Left lung (tissue), 10 donors: ENCODE data around the gene GEMIN2. TPM values are rescaled to one million over a fixed set of nuclear protein-coding genes. Genes with fewer than 3 reads are reported as not detected.
"Not testable (repeated sequence)": the region's sequence is repeated elsewhere in the genome, so short reads cannot be mapped to it uniquely, and the experiment has no call there.

Experiments
- ATAC-seq: fragments of 200-7000 bp; cut with Tn5 transposase; one replicate; pipeline ENCODE4 v1.9.1; 2020; ENCODE audit warnings: moderate library complexity
- DNase-seq, 4 donors: peaks; one replicate each; pipeline ENCODE4 v3.0.0-alpha.2; 2013 to 2020
- H3K27ac ChIP-seq, 2 donors: fragments of 200-600 bp; sonication (generic) in 1 of 2; one replicate each; pipeline versions ENCODE4 v1.5.0 to v1.8.0; 2020 to 2021
- H3K27me3 ChIP-seq, 2 donors: fragments of 200-600 bp; sonication (generic) in 1 of 2; one replicate each; pipeline versions ENCODE4 v1.5.0 to v1.8.0; 2020 to 2021
- H3K36me3 ChIP-seq, 2 donors: fragments of 200-600 bp; sonication (generic) in 1 of 2; one replicate each; pipeline versions ENCODE4 v1.5.0 to v1.8.0; 2020 to 2021
- H3K4me1 ChIP-seq, 2 donors: fragments of 200-600 bp; one replicate each; pipeline ENCODE4 v1.8.0; 2021
- H3K4me3 ChIP-seq, 2 donors: fragments of 200-600 bp; sonication (generic) in 1 of 2; one replicate each; pipeline versions ENCODE4 v1.5.0 to v1.8.0; 2020 to 2021; ENCODE audit warnings: mild to moderate bottlenecking in 1 of 2
- H3K9me3 ChIP-seq, 2 donors: fragments of 200-600 bp; sonication (generic) in 1 of 2; one replicate each; pipeline versions ENCODE4 v1.5.0 to v1.8.0; 2020 to 2021
- CTCF ChIP-seq, 2 donors: fragments of 200-600 bp; sonication (generic) in 1 of 2; IDR thresholded peaks; one replicate each; pipeline versions ENCODE4 v1.5.0 to v1.8.0; 2021; ENCODE audit warnings: antibody characterized with exemption in 2 of 2
- intact Hi-C, 2 donors: fragments of 100-400 bp; cut with DNase I; formaldehyde crosslinking; loops; one replicate each; pipeline versions ENCODE4 v1.11.2 to v1.14.2; 2022
- polyA plus RNA-seq, 6 donors: library from polyadenylated mRNA; unstranded; fragments of 120-200 nt; gene quantifications; one replicate each; pipeline ENCODE4 v1.2.1, GENCODE V29; 2013; ENCODE audit not compliant: insufficient read length in 6 of 6
- total RNA-seq, 2 donors: library from RNA; stranded (reverse); fragmentation: NEBNext Ultra II Directional; extraction: Animal tissue kit (Norgen Biotek cat#: 25700); gene quantifications; one replicate each; pipeline ENCODE4 v1.2.1, GENCODE V29; 2021
- donor health status: DM: no; HTN: yes; CAD: no.
- donor health status: DM: no; HTN: no; CAD: no.

The GEMIN2 gene
- total and polyA plus RNA-seq, 8 donors = 7.3 to 26.9 (median 23.1) TPM

- DNase-seq (no peak), ATAC-seq (no peak)
- no peak for TF ChIP-seq CTCF (IDR thresholded peaks at IDR 0.05)
- Histone ChIP-seq H3K27me3 (no peaks in the 10 kb centered on the region), H3K4me3 (no peak overlapping the region), H3K9me3 (no peaks in the 10 kb centered on the region), H3K27ac (no peak overlapping the region), H3K4me1 (peaks cover 0 to 16% of the 10 kb centered on the region in 2 donors), H3K36me3 (no peaks in the 10 kb centered on the region)
- intact Hi-C loops = loop anchor here in 1 of 2 donors (10.0 kb wide), 1 partner anchor 255 kb away; no protein-coding TSS in a partner anchor
Observed at GRCh38 chr14:39109893-39110715, 4.0 kb upstream of the GEMIN2 start.

- Histone ChIP-seq H3K36me3 (peaks cover 0 to 7% of the 10 kb centered on the region in 2 donors), H3K4me1 (peaks cover 0 to 14% of the 10 kb centered on the region in 2 donors), H3K4me3 (peak overlapping the region; percentile 54 to 69), H3K9me3 (no peaks in the 10 kb centered on the region), H3K27me3 (no peaks in the 10 kb centered on the region), H3K27ac (peak overlapping the region; percentile 49 to 76)
- ATAC-seq = peak; percentile 5
- DNase-seq = no peak
- no peak for TF ChIP-seq CTCF (IDR thresholded peaks at IDR 0.05)
- intact Hi-C loops = no loop called here
Observed at GRCh38 chr14:39113685-39114072, 444 bp upstream of the GEMIN2 start.

GRCh38 chr14:39122330-39123138, 8.4 kb downstream of the GEMIN2 start:
- peak overlapping the region in 1 of 2 donors; percentile 39 for H3K27ac ChIP-seq
- no peaks in the 10 kb centered on the region for H3K9me3 ChIP-seq
- H3K4me3 ChIP-seq = no peak overlapping the region
- H3K36me3 ChIP-seq = peaks cover 0 to 83% of the 10 kb centered on the region in 2 donors
- no peaks in the 10 kb centered on the region for H3K27me3 ChIP-seq
- no peak for TF ChIP-seq CTCF (IDR thresholded peaks at IDR 0.05)
- intact Hi-C loops = no loop called here
- no peaks in the 10 kb centered on the region for H3K4me1 ChIP-seq
- ATAC-seq (peak; percentile 42), DNase-seq (no peak)

GRCh38 chr14:39137835-39138234, 23.7 kb downstream of the GEMIN2 start:
- peaks cover 0 to 79% of the 10 kb centered on the region in 2 donors for H3K36me3 ChIP-seq

GRCh38 chr14:39138440-39138839, 24.3 kb downstream of the GEMIN2 start:
- Histone ChIP-seq H3K4me1 (no peaks in the 10 kb centered on the region), H3K27me3 (no peaks in the 10 kb centered on the region), H3K4me3 (no peak overlapping the region), H3K36me3 (peaks cover 0 to 82% of the 10 kb centered on the region in 2 donors), H3K27ac (no peak overlapping the region), H3K9me3 (peaks cover 0 to 2% of the 10 kb centered on the region in 2 donors)
- DNase-seq (peak in 2 of 4 donors; percentile 36 to 63), ATAC-seq (no peak)
- no peak for TF ChIP-seq CTCF (IDR thresholded peaks at IDR 0.05)
- intact Hi-C loops = no loop called here

More at GRCh38 chr14:39137835-39138234, 23.7 kb downstream of the GEMIN2 start:
- H3K27me3 ChIP-seq, DNase-seq, H3K4me1 ChIP-seq, H3K9me3 ChIP-seq, H3K27ac ChIP-seq, ATAC-seq, intact Hi-C loops, H3K4me3 ChIP-seq: not testable (repeated sequence)
